HepG2 (cell line): Measurements from ENCODE around the gene EDN2. TPM values are rescaled to one million over a fixed set of nuclear protein-coding genes. Genes with fewer than 3 reads are reported as not detected.
A peak's percentile ranks its signal among the peaks of the same experiment; 100 is the strongest.

Experiments
- ATF7-NPFF ChIP-seq: sonication (generic); formaldehyde crosslinking; IDR thresholded peaks from 2 replicates; pipeline ENCODE4 v1.8.1; 2023; ENCODE audit warnings: mild to moderate bottlenecking, low read depth, missing genetic modification reagents, moderate library complexity
- FOXO1 ChIP-seq: sonication (generic); formaldehyde crosslinking; IDR thresholded peaks from 2 replicates; pipeline ENCODE4 v1.4.0; 2020; ENCODE audit warnings: missing genetic modification reagents
- MEIS2 ChIP-seq: sonication (generic); formaldehyde crosslinking; IDR thresholded peaks from 2 replicates; pipeline ENCODE4 v1.9.0; 2021; ENCODE audit warnings: mild to moderate bottlenecking, missing genetic modification reagents
- SMAD1 ChIP-seq: sonication (generic); formaldehyde crosslinking; IDR thresholded peaks from 2 replicates; pipeline ENCODE4 v1.4.0; 2020; ENCODE audit warnings: missing genetic modification reagents, low read depth, mild to moderate bottlenecking, borderline replicate concordance
- WIZ ChIP-seq: sonication (generic); formaldehyde crosslinking; IDR thresholded peaks from 2 replicates; pipeline ENCODE4 v1.5.1; 2020; ENCODE audit warnings: mild to moderate bottlenecking, missing genetic modification reagents
- ZFP1 ChIP-seq: IDR thresholded peaks from 2 replicates; pipeline ENCODE4 v1.6.1; 2016
- ZNF30 ChIP-seq: sonication (generic); formaldehyde crosslinking; IDR thresholded peaks from 2 replicates; pipeline ENCODE4 v1.5.0; 2020; ENCODE audit warnings: mild to moderate bottlenecking, missing genetic modification reagents
- ZSCAN25 ChIP-seq: sonication (generic); formaldehyde crosslinking; IDR thresholded peaks from 2 replicates; pipeline ENCODE4 v1.8.0; 2022; ENCODE audit warnings: mild to moderate bottlenecking, missing genetic modification reagents
- ZZZ3 ChIP-seq: sonication (generic); formaldehyde crosslinking; IDR thresholded peaks from 2 replicates; pipeline ENCODE4 v1.4.0; 2020; ENCODE audit warnings: missing genetic modification reagents, mild to moderate bottlenecking, borderline replicate concordance
- polyA plus RNA-seq, 8 experiments: library from polyadenylated mRNA; depleted of rRNA in 3 of 8; stranded (reverse) in 7 of 8; unstranded in 1 of 8; fragments of >200 nt; fragmentation: Illumina TruSeq in 4 of 8; extraction: Trizol in 4 of 8; gene quantifications; 2 replicates each; pipeline versions ENCODE4 v1.2.1 to v1.2.3, GENCODE V29; 2011 to 2016; ENCODE audit warnings: low read depth in 4 of 8, missing spikeins in 1 of 8, mixed read lengths in 1 of 8; ENCODE audit not compliant: insufficient read depth in 1 of 8
- total RNA-seq, 5 experiments: library from RNA; depleted of rRNA; stranded (reverse); fragments of >200 nt; fragmentation: Illumina TruSeq; extraction: Trizol; gene quantifications; 2 replicates each; pipeline ENCODE4 v1.2.3, GENCODE V29; 2016; ENCODE audit warnings: low read depth in 1 of 5
- TF ChIP-seq, protein P1 (sequence below): sonication (generic); formaldehyde crosslinking; conservative IDR thresholded peaks from 2 replicates; pipeline ENCODE4 v1.8.1; 2023; ENCODE audit warnings: missing genetic modification reagents
- TF ChIP-seq, protein P2 (sequence below): sonication (generic); formaldehyde crosslinking; IDR thresholded peaks from 2 replicates; pipeline ENCODE4 v1.8.1; 2022; ENCODE audit warnings: low read depth, mild to moderate bottlenecking, missing genetic modification reagents
- TF ChIP-seq, protein P3 (sequence below): sonication (generic); formaldehyde crosslinking; IDR thresholded peaks from 2 replicates; pipeline ENCODE4 v1.4.0; 2020; ENCODE audit warnings: missing genetic modification reagents, borderline replicate concordance
- TF ChIP-seq, protein P4 (sequence below): sonication (generic); formaldehyde crosslinking; IDR thresholded peaks from 2 replicates; pipeline ENCODE4 v1.5.1; 2020; ENCODE audit warnings: mild to moderate bottlenecking, missing genetic modification reagents, moderate library complexity
- TF ChIP-seq, protein P5 (sequence below): sonication (generic); formaldehyde crosslinking; IDR thresholded peaks from 2 replicates; pipeline ENCODE4 v1.9.0; 2021; ENCODE audit warnings: missing genetic modification reagents, mild to moderate bottlenecking, borderline replicate concordance

Gene EDN2
- total and polyA plus RNA-seq, 2 of the 13 experiments (the other 11 are each of a cell fraction or from before 2014, with no cell fraction given) = not detected

DNA sequence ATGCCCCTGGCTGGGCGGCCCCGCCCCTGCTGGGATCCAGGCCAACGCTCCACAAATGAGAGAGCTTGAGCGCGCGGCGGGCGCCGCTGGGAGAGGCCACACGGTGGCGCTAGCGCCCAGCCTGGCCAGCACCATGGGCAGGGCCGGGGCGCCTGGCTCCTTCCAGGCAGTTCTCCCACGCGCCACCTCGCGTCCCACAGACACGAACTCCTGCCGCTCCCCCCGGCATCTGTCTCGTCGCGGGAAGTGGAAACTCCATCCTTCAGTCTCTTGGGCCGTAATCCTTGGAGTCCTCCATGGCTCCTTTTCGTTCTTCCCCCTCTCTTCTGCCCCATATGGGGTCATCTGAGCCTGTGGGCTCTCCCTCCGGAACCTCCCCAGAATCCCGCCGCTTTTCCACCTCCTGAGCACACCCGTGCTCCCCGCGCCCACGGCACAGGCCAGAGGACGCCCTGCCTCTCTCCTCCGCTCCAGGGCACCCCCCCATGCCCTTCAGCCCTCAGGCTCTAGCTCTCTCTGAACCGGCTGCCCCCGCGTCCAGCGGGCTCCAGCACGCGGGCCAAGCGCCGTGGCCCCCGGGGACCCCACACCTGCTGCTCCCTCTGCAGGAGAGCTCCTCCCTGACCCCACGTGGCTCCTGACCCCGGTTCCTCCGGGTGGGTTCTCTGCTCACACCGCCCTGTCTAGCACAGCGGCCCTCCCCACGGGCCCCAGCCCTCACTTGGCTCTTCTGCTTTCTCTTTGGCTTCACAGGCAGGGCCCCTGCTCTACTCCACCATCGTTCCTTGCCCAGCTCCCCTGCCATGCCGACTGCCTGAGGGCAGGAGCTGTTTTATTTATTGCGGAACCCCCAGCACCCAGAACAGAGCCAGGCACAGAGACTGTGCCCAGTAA, 31.9 kb upstream of the EDN2 start (continued):
- TF ChIP-seq, protein P1, sequence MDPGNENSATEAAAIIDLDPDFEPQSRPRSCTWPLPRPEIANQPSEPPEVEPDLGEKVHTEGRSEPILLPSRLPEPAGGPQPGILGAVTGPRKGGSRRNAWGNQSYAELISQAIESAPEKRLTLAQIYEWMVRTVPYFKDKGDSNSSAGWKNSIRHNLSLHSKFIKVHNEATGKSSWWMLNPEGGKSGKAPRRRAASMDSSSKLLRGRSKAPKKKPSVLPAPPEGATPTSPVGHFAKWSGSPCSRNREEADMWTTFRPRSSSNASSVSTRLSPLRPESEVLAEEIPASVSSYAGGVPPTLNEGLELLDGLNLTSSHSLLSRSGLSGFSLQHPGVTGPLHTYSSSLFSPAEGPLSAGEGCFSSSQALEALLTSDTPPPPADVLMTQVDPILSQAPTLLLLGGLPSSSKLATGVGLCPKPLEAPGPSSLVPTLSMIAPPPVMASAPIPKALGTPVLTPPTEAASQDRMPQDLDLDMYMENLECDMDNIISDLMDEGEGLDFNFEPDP (CRISPR knock-in tag) = no peak
- no peak for TF ChIP-seq FOXO1 (CRISPR knock-in tag)
- no peak for TF ChIP-seq ZSCAN25
- peak; percentile 48; the same call in 1 of the 2 replicates for TF ChIP-seq MEIS2 (CRISPR knock-in tag)
- TF ChIP-seq ZNF30 (CRISPR knock-in tag) = no peak
- no peak for TF ChIP-seq SMAD1 (CRISPR knock-in tag)
- TF ChIP-seq ATF7-NPFF = 0 out of 2 replicates have a peak, but pooled peaks have one; percentile 42
- TF ChIP-seq ZZZ3 (CRISPR knock-in tag) = no peak
- no peak for TF ChIP-seq ZFP1 (CRISPR knock-in tag)
- TF ChIP-seq, protein P2, sequence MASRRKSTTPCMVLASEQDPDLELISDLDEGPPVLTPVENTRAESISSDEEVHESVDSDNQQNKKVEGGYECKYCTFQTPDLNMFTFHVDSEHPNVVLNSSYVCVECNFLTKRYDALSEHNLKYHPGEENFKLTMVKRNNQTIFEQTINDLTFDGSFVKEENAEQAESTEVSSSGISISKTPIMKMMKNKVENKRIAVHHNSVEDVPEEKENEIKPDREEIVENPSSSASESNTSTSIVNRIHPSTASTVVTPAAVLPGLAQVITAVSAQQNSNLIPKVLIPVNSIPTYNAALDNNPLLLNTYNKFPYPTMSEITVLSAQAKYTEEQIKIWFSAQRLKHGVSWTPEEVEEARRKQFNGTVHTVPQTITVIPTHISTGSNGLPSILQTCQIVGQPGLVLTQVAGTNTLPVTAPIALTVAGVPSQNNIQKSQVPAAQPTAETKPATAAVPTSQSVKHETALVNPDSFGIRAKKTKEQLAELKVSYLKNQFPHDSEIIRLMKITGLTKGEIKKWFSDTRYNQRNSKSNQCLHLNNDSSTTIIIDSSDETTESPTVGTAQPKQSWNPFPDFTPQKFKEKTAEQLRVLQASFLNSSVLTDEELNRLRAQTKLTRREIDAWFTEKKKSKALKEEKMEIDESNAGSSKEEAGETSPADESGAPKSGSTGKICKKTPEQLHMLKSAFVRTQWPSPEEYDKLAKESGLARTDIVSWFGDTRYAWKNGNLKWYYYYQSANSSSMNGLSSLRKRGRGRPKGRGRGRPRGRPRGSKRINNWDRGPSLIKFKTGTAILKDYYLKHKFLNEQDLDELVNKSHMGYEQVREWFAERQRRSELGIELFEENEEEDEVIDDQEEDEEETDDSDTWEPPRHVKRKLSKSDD = no peak
- TF ChIP-seq, protein P3, sequence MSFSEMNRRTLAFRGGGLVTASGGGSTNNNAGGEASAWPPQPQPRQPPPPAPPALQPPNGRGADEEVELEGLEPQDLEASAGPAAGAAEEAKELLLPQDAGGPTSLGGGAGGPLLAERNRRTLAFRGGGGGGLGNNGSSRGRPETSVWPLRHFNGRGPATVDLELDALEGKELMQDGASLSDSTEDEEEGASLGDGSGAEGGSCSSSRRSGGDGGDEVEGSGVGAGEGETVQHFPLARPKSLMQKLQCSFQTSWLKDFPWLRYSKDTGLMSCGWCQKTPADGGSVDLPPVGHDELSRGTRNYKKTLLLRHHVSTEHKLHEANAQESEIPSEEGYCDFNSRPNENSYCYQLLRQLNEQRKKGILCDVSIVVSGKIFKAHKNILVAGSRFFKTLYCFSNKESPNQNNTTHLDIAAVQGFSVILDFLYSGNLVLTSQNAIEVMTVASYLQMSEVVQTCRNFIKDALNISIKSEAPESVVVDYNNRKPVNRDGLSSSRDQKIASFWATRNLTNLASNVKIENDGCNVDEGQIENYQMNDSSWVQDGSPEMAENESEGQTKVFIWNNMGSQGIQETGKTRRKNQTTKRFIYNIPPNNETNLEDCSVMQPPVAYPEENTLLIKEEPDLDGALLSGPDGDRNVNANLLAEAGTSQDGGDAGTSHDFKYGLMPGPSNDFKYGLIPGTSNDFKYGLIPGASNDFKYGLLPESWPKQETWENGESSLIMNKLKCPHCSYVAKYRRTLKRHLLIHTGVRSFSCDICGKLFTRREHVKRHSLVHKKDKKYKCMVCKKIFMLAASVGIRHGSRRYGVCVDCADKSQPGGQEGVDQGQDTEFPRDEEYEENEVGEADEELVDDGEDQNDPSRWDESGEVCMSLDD (CRISPR knock-in tag) = no peak
- TF ChIP-seq, protein P4, sequence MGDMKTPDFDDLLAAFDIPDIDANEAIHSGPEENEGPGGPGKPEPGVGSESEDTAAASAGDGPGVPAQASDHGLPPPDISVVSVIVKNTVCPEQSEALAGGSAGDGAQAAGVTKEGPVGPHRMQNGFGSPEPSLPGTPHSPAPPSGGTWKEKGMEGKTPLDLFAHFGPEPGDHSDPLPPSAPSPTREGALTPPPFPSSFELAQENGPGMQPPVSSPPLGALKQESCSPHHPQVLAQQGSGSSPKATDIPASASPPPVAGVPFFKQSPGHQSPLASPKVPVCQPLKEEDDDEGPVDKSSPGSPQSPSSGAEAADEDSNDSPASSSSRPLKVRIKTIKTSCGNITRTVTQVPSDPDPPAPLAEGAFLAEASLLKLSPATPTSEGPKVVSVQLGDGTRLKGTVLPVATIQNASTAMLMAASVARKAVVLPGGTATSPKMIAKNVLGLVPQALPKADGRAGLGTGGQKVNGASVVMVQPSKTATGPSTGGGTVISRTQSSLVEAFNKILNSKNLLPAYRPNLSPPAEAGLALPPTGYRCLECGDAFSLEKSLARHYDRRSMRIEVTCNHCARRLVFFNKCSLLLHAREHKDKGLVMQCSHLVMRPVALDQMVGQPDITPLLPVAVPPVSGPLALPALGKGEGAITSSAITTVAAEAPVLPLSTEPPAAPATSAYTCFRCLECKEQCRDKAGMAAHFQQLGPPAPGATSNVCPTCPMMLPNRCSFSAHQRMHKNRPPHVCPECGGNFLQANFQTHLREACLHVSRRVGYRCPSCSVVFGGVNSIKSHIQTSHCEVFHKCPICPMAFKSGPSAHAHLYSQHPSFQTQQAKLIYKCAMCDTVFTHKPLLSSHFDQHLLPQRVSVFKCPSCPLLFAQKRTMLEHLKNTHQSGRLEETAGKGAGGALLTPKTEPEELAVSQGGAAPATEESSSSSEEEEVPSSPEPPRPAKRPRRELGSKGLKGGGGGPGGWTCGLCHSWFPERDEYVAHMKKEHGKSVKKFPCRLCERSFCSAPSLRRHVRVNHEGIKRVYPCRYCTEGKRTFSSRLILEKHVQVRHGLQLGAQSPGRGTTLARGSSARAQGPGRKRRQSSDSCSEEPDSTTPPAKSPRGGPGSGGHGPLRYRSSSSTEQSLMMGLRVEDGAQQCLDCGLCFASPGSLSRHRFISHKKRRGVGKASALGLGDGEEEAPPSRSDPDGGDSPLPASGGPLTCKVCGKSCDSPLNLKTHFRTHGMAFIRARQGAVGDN (CRISPR knock-in tag) = peak; percentile 55
- TF ChIP-seq, protein P5, sequence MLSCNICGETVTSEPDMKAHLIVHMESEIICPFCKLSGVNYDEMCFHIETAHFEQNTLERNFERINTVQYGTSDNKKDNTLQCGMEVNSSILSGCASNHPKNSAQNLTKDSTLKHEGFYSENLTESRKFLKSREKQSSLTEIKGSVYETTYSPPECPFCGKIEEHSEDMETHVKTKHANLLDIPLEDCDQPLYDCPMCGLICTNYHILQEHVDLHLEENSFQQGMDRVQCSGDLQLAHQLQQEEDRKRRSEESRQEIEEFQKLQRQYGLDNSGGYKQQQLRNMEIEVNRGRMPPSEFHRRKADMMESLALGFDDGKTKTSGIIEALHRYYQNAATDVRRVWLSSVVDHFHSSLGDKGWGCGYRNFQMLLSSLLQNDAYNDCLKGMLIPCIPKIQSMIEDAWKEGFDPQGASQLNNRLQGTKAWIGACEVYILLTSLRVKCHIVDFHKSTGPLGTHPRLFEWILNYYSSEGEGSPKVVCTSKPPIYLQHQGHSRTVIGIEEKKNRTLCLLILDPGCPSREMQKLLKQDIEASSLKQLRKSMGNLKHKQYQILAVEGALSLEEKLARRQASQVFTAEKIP (CRISPR knock-in tag) = no peak
- TF ChIP-seq WIZ (CRISPR knock-in tag) = no peak
